GM19372 (cell line): ENCODE measurements around the gene UMPS.
A peak's percentile ranks its signal among the peaks of the same experiment; 100 is the strongest.

Experiments used
- ATAC-seq: cut with Tn5 transposase; IDR thresholded peaks from one replicate; pipeline ENCODE4 v1.9.1; 2021; ENCODE audit warnings: mild to moderate bottlenecking, low read depth, moderate library complexity; ENCODE audit not compliant: unreplicated experiment

UMPS gene

DNA sequence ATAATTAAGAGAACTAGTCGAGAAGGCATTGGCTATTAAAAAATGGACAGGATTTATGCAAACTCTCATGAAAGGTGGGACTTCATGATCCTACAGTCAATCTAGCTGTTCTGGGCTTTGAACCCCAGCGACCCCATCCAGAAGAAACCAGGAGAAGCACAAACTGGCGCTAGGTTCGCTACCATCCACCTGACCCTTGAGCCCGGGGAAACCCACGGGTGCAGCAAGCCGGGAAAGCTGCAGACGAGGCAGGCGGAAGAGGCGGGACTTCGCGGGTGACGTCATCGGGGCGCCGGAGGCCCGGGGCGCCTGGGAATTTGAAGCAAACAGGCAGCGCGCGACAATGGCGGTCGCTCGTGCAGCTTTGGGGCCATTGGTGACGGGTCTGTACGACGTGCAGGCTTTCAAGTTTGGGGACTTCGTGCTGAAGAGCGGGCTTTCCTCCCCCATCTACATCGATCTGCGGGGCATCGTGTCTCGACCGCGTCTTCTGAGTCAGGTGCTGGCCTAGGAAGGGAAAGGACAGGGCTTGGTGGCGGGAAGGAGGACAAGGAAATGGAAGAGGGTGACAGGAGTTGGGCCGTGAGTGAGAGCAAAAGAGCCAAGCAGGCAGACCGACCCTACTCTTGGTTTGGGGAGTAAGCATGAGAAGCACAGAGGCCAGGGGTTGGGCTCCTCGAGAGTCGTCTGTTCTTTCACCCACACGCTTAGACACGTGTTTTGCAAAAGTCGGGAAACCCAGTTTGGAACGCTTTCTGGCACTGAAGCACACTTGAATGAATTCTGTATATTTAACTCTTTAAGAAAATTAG is at the start of gene UMPS:
Gene UMPS (plus strand): TSS at position 324 of the 812 bp plus-strand sequence. CDS start 20 bp downstream, at position 344.
- peak; percentile 96 for ATAC-seq

DNA sequence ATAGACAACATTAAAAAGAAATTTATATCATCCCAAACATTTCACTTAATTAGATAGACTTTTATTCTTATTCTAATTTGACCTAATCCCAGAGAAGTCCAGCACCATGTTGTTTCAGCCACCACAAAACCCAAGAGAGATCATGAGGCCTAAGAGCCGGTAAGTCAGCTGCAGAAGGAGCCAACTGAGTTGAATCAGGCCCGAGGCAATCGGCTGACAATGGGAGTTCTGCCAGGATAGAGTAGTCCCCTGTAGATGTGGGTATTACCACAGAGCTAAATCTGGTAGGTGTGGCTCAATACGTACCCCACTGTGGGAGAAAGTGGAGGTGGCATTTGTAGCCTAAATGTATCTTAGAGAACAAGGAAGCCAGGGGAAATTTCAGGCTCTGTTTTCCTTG is 49.7 kb upstream of the UMPS start:
- ATAC-seq, result no peak

DNA sequence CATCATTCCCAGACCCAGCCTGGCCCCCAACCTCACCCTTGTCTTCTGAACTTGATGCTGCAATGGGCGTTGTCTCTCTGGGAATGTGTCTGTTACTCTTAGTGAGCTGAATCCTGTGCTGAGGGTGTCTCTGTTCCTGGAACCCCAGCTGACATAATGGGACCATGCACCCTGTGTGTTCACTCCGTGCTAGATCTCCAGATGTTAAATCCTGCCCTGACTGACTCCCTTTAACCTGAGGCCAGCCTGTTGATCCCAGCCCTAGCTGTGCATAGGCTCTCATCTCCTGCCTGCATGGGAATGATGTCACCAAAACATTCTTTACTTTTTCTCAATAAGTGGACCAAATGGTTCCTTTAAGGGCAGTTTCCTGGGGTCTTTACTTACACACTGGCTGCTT is 48.0 kb upstream of the UMPS start:
- no peak for ATAC-seq

DNA sequence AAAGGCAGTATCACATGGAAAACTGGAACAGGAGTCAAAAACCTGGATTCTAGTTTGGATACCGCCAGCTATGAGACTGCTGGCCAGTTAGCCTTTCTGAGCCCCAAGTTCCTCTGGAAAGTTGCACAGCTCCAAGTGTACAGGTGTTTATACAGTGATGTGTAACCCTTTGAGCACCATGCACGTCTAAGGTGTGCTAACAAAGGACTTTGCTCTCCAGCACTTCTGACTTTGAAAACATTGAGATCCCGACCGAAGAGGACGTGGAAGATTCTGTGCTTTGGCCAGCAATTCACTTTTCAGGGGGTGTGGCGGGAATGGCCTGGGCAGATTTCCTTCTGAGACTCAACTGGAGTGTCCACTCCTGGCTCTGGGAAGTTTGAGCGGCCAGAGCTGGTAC is 45.8 kb upstream of the UMPS start:
- ATAC-seq, result no peak

DNA sequence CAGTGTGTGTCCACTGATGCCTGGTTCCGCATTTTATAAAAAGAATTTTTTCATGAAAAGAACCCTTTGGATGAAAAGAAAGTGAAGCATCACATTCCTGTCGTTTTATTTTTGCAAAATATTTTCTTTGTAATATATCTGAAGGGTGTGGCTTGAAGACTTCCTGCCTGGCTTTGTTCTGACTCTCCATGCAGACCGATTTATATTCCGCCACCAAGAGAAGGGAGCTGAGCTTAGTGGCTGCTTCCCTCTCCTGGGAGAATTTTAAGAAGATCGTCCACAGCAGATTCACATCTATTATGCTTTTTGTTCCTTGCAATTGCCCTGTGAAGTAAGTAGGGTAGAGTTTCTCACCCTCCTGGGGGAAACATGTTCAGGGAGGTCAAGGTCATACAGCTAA is 45.2 kb upstream of the UMPS start:
- ATAC-seq, result no peak

DNA sequence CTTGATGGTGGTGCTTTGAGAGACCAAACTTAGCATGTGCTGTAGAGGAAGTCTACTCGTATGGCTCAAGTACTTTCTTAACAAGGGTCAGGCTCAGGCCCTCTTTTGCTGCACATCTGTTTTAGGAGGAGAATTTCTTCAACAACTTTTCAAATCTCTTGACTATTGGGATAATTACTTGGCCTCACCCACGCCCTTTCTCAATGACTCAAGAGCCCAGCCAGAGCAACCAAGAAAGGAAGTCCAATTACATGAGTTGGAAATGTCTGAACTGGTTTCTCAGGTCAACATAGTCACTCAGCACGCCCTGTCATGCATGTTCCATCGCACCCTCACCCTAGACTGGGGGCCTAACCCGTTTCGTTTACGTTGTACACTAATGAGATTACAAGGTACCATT is 44.8 kb upstream of the UMPS start:
- ATAC-seq, result no peak

DNA sequence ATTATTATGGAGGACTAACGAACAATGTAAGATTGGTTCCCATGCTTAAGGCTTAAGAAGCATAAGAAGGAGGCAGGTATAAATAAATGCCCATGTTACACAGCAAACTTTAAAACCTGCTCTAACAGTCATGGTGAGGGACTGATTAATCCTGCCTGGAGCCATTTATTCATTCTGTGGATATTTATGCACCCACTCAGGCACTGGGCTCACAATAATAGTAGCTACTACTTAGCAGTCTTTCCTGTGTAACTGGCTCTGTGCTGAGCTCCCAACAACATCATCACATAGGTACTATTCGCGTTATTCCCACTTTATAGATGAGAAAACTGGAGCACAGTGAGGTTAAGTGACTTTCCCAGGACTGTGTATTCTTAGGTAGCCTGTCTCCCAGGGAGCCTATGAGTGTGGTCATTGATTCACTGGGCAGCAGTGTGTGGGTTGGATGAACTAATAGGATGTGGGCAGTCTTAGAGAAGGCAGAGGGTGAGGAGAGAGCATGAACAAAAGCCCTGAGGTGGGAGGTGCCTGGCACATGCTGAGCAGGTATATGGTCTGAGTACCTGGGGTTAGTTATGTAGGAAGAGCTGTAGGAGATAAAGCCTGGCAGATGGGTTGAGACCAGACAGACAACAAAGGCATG is 44.1 kb upstream of the UMPS start:
- no peak for ATAC-seq

DNA sequence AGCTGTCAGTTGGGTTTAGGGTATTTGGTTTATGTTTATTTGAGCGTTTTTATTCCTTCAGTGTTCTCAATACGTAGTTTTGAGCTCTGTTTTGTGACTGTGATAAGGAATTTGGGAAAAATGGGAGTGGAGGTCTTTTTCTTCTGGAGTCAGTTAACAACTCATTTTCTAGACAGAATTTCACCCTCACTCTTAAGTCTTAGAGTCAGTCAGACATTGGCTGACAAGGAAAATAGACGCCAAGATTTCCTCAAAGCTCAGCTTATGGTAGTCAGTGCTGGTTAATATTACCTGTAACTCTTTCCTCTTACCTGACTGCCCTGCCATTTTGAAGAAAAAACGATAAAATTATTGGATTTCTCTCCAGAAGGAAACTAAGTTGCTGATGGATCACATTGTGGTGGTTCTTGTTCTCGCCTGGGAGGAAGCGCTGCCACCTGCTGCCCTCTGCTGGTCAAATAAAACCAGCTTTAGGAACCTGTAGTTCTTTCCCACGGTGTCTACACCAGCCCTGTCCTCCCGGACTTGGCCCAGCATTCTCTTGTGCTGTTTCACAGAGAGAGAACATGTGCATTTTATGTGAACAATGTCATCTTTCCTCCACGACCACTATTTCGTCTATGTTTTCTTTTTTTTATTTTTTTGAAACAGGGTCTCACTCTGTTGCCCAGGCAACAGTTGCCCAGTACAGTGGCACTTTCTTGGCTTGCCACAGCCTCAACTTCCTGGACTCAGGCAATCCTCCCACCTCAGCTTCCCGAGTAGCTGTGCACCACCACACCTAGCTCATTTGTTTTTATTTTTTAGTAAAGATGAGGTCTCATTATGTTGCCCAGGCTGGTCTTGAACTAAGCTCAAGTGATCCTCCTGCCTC is 41.4 kb upstream of the UMPS start:
- no peak for ATAC-seq

DNA sequence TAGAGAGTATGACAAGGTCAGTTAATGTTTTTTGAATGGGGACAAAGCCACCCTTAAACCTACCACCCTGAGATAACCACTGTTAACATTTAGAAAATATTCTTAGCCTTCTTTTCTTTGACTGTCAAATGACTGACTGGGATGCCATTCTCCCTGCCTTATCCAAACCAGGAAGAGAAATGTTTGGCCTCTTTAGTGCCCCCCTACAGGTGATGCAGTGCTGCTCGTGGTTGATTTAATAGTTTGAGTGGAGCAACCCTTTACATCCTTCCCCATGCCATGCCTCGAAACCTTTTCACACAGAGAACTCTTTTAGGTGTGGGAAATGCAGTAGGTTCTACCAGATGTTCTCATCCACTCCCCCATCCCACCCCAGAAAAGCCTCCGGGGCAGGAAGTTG is 38.7 kb upstream of the UMPS start:
- no peak for ATAC-seq

DNA sequence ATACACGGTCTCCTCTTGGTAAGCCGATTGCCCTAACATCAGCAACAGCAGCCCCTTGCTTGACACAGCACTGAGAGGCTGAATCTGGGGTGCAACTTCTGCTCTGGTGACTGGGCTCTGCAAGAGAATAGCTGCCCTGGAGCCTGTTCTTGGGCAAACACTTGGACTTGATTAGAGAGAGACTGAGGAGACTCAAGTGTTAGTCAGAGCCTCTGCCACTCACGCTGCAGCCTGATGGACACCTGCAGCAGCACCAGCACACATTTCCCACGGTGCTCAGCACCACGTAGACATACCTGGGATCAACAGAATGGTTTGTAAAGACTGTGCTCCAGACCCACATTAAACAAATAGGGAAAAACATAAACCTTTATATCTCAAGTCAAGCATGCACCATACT is 35.8 kb upstream of the UMPS start:
- no peak for ATAC-seq

DNA sequence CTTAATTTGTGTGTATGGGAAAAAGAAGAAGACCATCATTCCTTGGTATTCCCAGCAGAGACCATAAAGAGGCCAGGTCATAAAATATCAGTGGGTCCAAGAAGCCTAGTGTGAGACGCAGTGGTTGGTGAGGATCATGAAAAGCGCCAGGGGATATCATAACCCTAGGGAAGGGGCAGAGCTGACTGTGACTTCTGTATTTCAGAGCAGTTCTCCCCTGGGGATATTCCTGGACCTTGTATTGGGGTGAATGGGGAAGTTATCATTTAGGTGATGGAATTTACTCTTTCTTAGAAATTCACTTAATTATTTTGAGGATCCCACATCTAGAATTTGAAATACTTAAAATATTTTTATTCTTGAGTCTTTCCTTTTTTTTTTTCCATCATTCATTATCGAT is 34.9 kb upstream of the UMPS start:
- ATAC-seq, result no peak

DNA sequence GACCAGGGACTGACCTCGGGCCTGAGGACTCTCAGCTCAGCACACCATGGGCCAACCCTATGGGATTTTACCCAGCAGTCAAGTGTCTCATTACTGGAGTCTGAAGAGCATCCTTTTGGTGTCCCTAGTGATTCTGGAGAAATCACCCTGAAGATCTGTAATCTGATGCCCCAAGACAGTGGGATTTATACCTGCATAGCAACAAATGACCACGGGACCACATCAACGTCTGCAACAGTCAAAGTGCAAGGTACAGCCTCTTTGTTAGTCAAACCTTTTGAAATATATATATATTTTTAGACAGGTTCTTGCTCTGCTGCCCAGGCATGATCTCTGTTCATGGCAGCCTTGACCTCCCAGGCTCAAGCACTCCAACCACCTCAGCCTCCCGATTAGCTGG is 34.2 kb upstream of the UMPS start:
- ATAC-seq, result no peak

DNA sequence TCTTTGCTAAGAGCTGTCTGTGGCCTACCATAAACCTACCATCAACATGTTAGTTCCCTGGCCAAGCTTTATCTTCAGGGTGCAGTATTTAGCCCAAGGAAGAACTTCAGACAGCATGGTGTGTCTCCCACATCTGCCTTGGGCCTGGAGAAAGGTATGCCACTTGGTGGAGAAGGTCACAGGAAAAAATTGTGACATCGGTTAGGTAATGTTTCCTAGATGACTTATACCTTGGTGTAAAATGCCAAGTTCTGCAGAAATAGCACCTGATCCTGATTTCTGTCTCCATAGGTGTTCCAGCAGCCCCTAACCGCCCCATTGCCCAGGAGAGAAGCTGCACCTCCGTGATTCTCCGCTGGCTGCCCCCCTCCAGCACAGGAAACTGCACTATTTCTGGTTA is 33.0 kb upstream of the UMPS start:
- ATAC-seq, result no peak

DNA sequence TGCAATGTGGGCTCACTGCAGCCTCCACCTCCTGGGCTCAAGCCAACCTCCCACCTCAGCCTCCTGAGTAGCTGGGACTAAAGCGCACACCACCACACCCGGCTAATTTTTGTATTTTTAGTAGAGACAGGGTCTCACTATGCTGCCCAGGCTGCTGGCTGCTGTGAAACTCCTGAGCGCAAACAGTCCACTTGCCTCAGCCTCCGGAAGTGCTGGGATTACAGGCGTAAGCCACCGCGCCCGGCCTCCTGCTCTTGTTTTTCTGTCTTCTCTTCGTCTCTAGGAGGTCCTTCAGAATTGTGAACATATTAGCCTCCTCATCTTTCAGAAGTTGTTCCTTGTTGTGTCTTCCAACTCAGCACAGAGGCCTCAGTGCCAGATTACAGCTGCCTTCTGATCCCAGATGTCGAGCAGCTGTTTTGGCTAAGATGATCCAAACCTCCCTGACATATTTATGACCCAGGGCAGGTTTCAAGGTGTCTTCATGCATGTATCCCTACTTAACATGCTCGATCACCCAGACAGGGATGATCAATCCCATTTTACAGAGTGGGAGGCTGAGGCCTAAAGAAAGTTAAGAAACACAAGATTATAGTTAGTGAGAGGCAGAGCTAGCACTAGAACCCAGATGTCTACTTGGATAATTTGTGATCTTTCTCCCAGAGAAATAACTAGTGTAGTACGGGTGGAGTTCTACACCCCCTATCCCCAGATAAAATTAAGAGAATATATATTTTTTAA is 32.1 kb upstream of the UMPS start:
- ATAC-seq, result no peak

DNA sequence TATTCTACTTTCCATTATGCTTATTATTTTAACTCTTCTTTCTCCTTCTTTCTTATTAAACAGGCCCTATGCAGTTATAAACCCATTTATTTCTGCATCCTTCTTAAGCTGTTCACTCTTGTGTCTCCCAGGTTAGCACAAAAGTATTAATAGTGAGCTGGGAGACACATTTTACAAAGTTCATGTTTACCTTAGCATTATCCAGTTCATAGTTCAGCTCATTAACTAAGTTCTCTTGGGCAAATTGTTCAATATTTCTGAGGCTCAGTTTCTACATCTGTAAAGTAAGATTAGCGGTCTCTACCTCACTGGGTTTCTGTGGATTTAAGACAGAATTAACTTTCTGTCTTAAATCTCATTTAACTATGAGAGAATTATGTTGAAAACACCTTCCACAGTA is 31.2 kb upstream of the UMPS start:
- ATAC-seq, result no peak

DNA sequence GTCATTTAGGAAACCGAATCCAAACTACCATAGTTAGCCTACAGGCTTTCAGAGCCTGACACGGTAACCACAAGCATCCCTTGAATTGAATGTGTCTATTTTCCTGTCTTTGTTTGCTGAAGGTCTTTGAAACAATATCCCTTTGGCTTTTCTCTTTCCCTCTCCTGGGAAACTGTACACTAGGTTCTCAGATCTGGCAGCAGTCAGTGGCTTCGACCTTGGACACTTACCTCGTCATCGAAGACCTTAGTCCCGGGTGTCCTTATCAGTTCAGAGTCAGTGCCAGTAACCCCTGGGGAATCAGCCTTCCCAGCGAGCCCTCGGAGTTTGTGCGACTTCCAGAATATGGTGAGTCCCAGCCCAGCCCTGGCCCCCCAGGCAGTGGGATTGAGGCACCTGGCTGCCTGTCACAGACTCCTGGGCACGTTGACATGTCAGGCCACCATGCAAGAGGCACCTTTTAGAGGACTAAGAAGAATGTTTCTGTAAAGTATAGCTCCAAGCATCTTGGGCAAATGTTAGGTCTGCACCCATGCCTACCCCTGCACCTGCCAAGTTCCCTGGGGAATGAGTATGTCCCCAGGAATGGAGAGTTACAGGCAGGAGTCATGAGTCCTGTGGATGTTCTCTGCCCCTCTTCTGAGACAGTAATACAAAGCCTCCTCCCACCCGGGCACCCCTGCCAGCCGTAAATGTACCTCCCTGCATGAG is 30.4 kb upstream of the UMPS start:
- no peak for ATAC-seq

DNA sequence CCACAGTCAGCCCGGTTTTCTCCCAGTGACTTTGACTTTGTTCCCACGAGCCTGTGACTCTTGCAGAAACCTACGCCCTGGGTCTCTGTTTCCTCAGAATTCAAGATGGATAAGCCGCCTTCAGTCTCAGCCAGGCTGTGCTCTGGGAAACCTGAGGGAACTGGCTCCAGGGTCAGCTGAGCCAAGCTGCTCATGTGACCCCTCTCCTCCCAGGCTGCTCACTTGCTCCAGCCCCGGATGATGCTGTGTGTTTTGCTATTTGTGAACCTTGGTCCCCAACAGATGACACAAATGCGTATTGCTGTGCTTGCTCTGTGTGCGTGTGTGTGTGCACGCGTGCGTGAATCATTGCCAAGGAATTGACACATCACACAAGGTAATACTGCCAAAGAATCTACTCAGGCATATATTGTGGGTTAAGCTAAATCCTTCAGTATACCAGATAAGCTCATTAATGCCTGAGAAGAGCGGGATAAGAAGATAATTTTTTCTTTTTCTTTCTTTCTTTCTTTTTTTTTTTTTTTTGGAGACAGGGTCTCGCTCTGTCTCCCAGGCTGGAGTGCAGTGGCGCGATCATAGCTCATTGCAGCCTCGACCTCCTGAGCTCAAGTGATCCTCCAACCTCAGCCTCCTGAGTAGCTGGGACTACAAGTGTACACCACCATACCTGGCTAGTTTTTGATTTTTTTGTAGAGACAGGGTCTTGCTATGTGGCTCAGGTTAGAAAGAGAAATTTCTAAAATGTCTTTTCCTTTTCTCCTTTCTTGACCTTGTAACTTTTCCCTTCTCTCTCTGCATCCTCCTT is 29.2 kb upstream of the UMPS start:
- ATAC-seq, result no peak

DNA sequence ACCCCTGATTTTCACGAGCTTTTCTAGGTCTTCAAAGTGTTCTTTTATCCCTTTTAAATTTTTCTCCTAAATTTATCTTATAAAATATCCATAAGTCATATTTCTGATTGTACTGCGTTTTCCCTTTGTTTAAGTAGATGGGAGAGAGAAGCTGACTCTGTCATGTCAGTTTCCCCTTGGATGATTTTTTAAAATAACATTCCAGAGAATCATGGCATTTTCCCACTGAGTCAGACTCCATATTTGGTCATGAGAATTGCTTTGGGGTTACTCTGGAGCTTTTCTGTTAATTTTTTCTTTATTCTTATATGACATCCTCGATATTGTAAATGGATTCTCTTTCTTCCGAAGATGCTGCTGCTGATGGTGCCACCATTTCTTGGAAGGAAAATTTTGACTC is 28.6 kb upstream of the UMPS start:
- no peak for ATAC-seq

DNA sequence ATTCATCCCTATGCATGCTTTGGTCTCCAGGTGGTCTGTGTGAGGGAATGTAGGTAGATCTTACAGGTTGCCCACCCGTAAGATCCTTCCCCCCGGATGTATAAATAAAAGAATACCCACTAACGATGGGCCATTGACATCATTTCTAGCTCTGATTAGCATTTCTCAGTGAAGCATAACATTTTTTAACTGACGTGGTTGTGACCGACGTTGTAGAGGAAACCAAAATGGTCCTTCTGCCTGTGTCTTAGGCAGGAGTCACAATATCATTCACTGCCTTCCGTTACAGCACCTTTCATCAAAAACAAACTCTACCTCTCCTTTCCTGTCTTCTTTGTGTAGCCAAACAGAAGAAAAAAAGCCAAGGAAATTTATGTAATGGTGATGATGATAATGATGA is 27.3 kb upstream of the UMPS start:
- ATAC-seq, result no peak
